HG03108 (cell line): ENCODE results near the gene ME1.
"Not testable (repeated sequence)": the region's sequence is repeated elsewhere in the genome, so short reads cannot be mapped to it uniquely, and the experiment has no call there.

Experiments used
- ATAC-seq: cut with Tn5 transposase; IDR thresholded peaks from one replicate; pipeline ENCODE4 v1.9.1; 2021; ENCODE audit warnings: moderate library complexity; ENCODE audit not compliant: unreplicated experiment

ME1 gene

DNA sequence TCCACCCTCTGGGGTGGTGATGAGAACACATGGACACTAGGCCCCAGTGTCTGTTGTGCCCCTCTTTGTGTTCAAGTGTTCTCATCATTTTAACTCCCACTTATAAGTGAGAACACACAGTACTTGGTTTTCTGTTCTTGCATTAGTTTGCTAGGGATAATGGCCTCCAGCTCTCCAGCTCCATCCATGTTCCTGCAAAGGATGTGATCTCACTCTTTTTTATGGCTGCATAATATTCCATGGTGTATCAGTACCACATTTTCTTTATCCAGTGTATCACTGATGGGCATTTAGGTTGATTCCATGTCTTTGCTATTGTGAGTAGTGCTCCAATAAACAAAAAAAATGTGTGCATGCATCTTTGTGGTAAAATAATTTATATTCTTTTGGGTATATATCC lies 170.3 kb downstream of the ME1 start:
- no peak for ATAC-seq

DNA sequence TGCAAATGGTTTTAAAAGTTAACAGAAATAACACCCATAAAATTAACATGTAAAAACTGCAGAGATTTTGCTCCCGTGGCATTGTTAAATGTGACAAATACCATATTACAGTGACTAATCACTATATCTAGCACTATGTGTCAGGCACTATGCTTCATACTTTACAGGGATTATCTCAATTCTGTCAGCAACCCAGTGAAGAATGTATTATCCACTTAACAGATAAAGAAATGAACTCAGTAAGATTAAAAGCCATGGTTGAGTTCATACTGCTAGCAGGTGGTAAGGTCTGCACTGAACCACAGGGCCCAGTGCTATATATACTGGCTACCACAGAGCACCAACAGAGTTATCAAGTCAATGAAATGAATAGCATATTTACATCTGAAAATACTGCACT lies 172.3 kb downstream of the ME1 start:
- no peak for ATAC-seq

DNA sequence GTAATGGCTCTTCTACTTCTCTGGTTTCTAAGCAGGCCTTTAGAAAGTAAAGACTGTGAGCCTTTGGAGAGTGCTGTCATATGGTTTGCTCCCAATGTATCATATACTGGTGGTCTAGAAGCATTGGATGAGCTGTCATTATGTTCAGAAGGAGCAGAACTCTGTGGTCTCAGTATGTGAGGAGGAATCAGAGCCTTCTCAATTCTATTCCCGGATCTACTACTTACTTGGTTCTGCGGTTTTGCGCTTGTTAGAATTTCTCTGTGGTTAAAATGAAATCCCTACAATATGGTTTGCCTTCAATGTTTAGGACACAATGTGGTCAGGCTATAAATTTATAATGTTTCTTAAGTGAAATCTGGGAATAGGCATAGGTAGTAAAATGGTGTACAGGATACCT lies 173.1 kb downstream of the ME1 start:
- ATAC-seq = no peak

DNA sequence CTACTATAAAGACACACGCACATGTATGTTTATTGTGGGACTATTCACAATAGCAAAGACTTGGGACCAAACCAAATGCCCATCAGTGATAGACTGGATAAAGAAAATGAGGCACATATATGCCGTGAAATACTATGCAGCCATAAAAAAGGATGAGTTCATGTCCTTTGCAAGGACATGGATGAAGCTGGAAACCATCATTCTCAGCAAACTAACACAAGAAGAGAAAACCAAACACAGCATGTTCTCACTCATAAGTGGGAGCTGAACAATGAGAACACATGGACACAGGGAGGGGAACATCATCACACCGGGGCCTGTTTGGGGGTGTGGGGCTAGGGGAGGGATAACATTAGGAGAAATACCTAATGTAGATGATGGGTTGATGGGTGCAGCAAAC lies 174.1 kb downstream of the ME1 start:
- not testable (repeated sequence) for ATAC-seq

DNA sequence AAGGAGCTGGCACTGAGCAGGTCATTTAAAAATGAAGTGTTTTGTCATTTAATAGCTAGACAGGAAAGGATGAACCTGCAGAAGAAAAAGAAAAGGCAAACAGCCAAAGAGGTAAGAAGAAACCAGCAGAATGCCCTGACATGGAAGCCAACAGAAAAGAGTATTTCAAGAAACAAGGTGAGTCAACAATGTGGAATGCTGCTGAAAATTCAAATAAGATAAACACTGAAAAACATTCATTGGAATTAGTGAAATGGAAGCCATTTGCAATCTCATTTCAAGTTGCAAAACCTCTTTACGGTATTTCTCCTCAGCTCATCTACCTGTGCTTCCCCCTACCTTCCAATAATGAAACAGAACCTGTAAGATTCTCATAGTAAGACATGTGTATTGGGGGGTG lies 178.1 kb downstream of the ME1 start:
- no peak for ATAC-seq

DNA sequence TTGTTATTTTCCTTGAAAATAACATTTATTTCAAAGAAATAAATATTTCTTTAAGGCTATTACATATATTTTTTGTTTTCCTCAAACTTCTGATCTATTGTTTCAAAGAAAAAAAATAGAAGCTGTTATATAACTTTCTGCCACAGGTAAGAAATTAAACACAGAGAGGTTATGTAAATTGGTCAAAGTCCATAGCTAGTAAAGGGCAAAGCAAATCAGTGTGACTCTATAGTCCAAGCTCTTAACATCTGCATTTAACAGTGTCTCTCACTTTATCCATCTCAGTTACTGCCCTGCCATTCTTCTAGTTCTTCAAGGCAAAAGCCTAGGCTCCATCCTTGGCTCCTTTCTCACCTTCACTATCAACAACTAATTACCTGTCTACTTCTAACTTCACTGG lies 180.6 kb downstream of the ME1 start:
- ATAC-seq = no peak

DNA sequence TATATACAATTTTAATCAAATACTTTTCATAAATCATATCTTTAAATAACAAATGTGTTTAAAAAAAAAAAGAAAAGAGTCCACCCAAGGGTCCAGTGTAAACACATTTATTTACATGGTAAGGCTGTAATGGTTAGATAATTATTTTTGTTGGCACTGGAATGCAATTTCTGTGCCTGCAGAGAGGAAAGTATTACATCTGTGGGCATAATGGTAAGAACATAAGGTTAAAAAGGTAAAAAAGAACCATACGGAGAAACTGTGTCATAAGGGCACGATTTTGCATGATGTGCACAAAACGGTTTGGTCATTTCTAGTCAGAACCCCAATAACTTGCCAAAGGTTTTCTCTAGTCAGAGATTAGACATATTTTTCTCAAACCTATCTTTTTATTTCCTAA lies 183.4 kb downstream of the ME1 start:
- no peak for ATAC-seq

DNA sequence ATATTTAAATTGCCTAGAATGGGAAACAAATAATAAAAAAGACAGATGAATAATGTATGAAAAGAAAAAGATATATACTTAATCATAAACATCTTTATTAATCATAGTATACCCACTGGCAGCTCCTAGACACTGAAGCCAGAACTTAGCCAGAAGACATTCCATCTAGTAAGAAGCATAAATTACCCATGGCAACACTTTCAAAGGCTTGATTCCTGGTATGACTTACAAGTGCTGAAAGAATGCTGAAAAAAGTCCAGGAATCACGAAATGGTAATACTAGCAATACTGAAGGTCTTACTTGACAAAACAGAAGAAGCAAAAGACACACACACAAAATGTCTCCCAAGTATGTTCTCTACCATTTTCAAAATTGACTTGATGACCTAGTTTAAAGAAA lies 199.7 kb downstream of the ME1 start:
- ATAC-seq = no peak

DNA sequence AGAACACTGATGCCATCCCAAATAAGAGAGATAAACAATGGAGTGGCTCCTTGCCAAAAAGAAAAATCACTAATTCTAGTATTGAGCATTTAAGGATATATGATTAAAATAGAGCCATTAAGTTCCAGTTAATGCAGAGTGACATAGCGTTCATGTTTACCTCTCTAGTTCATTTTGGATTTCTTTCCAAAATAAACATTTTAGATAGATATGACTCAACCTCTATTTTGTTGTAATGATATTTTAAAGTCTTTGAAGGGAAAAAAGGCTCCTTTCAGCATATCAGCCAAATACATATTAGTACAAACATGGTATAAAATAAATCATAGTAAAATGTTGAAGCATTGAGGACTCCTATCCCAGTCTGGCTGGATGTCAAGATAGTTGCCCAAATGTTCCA lies 204.3 kb downstream of the ME1 start:
- no peak for ATAC-seq

DNA sequence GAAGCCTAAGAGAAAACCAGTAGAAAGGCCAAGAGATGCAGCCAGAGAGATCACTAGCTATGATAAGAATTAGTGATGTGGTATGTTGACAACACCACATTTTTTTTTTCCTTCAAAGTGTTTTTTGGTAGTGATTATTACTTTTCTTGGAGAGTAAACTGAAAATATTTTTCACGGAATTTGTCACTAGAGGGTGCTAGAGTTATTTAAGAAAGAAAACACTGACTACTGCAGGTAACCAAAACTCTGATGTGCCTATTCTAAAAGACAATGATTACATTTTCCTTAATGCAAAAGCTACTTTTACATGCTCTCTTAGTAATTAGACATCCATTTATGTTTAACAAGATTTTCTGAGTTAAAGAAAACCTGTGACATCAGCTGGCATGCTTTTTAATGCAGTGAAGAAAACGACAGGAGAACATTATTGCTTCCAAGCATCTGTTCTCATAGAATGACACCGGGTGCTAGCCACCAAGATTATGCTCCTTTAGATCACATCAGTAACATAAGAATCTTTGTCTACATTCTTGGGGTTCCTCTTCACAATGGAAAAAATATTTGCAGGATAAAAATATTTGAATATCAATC lies 208.9 kb downstream of the ME1 start:
- ATAC-seq = no peak

DNA sequence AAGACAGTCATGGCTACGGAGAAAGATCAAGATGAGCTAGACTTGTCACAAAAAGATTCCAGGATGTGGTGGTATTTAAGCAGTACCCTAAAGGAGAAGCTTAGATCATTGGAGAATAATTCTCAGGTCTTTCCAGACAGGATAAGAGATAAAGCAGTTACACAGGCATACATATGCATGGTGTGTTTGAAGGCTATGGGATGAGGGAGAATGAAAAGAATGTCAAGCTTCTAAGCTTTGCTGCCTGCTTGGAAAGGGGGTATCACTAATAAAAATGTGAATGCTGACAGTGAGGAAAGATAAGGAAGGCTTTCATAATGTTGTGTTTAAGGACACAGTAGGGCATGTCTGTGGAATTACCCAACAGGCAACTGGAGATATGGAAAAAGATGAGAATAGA lies 209.6 kb downstream of the ME1 start:
- no peak for ATAC-seq

DNA sequence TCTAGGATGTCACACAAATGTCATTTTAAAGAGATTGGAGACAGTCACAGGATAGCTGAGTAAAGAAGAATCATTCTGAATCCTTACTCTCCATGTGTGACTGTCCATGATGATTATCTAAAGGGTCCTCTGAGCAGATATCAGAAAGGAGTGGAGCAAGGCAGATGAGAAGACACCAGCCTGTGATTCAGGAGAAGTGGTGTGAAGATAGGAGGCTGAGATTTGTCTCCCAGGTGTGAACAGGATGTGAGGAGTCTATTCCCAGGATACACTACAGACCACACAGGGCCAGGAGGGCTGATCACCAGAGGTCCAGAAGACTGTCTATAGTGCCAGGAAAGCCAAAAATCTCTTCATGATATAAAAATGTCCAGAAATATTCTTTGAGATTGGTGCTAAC lies 210.7 kb downstream of the ME1 start:
- no peak for ATAC-seq

DNA sequence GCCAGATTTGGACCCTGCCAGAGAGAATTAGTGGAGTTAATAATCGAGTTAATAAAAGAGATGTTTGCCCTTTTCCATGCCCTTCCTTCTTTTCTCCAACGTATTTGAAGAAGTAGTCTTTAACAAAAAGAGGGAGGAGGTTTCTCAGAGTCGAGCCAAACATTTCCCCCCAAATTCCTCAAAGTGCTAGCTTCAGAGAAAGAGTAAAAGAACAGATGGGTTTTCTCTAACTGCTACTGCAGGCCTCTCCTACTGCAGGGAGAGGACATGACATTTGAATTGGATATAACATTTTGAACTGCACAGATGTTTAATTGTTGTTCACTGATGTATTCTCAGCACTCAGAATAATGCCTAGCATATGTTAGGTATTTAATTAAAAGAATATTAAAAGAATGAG lies 212.2 kb downstream of the ME1 start:
- no peak for ATAC-seq

DNA sequence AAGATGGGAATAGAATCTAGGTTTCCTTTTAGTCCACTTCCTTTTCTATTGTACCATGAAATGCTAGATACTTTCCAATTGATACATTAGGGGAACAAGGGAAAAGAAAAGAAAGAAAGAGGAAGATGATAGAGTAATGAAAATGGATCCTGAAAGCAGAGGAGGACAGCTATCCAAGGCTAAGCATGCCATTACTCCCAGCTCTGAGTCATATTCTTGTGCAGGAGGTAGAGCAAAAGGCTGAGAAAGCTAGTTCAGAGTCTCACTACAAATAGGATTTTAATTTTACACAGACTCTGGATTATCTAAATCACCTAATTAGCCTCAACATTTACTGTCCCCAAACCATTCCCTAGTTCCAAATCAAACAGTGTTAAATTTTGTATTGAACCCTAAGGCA lies 214.0 kb downstream of the ME1 start:
- no peak for ATAC-seq

DNA sequence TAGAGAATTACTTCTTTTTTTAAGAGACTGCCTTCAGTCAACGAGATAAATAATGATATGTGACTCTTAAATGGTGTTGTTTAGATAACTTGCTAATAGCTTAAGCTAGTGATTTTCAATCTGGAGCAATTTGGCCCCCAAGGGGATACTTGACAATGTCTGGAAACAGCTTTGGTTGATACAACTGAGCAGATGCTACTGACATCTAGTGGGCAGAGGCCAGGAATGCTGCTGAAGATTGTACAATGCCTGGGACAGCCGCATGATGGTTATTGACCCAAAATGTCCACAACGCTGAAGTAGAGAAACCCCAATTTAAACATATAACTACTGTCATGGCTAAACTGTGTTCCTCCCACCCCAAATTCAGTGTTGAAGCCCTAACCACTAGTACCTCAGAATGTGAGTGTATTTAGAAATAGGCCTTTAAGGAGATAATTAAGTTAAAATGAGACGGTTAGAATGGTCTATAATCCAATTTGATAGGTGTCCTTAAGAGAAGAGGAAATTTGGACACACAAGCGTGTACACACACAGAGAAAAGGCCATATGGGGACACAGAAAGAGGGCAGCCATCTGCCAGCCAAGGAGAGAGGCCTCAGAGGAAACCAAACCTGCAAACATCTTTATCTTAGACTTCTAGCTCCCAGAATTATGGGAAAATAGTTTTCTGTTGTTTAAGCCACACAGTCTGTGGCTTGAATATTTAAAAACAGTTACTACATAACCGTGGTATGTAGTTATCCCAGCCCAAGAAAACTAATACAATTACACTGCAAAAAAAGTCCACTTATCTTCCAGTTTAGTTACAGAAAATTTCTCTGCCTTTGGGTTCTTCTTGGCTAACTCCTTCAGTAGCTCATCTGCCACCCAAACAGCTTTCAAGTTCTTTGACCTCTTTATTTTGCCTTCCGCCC lies 215.5 kb downstream of the ME1 start:
- ATAC-seq = peak; percentile 99

DNA sequence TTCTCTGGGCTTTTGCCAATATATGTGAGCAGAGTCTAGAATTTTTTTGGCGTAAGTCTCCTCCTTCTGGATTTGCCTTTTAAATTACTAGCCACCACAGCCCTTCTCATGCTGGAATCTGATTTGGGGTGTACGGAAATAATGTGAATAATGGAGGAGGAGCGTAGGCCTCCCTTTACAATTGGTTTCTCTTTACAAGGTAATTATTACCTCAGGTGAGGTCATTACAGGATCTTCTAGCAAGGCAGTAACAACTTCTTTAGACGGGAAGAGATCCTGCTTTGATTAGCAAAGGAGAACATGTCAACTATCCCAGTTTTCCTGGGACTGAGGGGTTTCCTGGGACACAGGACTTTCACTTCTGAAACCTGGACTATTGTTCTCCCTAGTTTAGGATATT lies 228.8 kb downstream of the ME1 start:
- no peak for ATAC-seq

DNA sequence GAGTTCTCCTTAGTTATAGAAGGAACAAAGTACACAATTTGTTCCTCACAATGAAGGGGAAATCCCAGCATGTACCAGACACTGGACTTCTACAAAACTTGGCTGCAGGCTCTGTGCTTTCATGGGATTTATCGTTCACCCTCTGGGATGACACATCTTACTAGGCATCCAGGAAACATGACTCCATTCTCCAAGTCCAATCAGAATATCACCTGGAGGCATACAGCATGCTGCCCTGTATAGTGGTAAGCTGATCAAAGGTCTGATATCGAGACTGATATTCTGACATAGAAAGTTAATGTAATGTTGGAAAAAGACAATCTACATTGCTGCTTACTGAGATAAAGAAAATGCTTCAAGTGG lies 231.0 kb downstream of the ME1 start:
- no peak for ATAC-seq

DNA sequence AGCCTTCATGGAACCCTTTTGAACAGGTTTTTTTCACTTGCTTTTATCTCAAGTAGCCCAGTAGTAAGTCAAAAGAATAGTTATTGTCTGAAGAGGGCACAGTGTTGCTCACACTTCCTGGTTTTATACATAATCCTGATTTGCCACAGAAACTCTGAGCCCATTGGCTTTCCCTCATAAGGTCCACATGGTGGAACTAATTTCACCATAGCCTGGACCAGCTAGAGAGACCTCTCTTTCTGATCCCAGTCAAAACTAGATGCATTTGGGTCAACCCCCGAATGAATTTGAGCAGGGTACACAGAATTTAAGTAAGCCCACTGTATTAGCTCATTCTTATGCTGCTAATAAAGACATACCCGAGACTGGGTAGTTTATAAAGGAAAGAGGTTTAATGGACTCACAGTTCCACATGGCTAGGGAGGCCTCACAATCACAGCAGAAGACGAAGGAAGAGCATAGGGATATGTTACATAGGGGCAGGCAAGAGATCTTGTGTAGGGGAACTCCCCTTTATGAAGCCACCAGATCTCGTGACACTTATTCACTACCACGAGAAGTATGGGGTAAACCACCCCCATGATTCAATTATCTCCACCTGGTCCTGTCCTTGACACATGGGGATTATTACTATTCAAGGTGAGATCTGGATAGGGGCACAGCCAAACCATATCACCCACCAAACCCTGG lies 231.5 kb downstream of the ME1 start:
- ATAC-seq = no peak

DNA sequence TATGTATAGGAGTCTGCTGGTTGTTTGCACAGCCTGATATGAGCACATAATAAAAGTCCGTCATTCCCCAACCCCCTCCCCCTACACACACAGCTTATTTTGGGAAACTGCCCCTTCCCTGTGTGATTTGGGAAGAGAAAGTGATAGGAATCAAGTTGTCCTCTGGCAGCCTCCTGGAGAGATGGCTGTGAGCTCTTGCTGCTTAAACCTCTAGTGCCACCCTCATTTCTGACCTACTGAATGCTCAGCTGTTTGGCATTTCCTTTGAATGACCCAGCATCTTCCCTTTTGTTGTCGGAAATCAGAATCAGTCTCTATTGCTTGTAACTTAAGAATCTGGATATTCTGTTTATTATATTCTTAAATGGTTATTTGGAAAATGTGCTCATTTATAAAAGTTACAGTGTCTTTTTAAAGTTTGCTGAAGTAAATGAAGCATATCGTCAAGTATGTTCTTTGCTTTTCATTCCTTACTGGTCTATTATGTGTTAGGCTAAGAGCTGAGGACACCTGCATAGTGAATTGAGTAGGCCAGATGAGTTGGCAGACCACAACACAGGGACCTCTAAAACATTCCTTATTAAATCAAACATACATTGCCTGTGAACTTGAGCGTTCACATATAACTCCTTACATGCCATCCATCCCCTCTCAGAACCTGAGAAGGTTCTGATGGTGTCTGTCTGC lies 232.2 kb downstream of the ME1 start:
- ATAC-seq = no peak

DNA sequence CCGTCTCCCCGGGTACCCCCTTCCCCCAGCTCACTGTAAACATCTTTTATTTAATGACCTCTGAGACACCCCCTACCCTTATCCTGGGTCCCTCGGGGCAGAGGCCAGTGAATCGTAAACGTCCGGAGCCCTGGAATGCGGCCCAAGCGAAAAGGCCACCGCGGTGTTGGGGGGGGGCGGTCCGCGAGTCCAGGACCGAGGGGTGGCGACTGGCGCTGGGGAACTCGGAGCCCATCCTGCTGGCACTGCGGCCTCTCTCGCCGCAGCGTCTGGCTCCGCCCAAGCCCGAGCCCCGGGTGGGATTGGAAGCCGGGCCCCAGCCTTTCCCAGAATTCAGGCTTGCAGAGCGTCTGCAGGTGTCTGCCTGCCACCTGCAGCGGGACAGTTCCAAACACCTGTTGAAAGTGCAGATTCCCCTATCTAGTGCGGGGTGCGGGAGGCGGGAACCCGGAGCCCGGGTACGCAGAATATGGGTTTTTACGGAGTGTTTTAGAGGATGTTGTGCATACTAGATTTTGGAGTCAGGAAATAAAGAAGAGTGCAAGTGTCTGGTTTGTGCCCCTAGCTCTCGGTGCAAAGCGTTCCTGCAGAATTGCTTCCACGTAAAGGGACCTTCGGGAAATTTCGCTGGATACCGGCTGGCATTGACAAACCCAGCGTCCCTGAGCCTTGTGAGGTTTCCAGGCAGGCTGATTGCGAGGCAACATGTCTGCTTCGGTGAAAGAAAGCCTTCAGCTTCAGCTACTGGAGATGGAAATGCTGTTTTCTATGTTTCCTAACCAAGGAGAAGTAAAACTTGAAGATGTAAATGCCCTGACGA lies 236.9 kb downstream of the ME1 start:
- ATAC-seq = peak; percentile 22
